ENCODE results near the gene HSF2BP. TPM values are rescaled to one million over a fixed set of nuclear protein-coding genes. Genes with fewer than 3 reads are reported as not detected.
A peak's percentile ranks its signal among the peaks of the same experiment; 100 is the strongest.

HSF2BP gene
- total and polyA plus RNA-seq, 8 donors: 0.11 to 0.32 (median 0.22) TPM

DNA sequence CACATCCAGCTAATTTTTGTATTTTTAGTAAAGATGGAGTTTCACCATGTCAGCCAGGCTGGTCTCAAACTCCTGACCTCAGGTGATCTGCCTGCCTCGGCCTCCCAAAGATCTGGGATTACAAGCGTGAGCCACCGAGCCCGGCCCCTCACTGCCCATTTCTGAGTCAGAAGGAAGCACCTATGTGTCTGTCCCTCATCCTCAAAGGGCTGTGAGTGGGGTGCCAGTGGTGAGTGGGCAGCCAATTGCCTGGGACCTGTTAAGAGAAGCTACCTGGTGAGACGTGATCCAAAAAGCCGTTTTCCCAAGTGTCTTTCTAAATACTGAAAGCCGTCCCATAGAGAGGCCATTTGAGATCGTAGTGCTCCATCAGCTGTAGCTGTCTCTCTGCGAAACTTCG lies 32.5 kb upstream of the HSF2BP start:
- Histone ChIP-seq H3K9me3 (no peaks in the 10 kb centered on the region), H3K27ac (no peak overlapping the region), H3K27me3 (no peaks in the 10 kb centered on the region), H3K36me3 (peaks cover 2 to 31% (median 23%) of the 10 kb centered on the region in 3 donors), H3K4me3 (no peak overlapping the region), H3K4me1 (no peaks in the 10 kb centered on the region)
- ATAC-seq (no peak), DNase-seq (peak in 1 of 6 donors; percentile 17), FAIRE-seq (no peak)
- TF ChIP-seq, protein P1, sequence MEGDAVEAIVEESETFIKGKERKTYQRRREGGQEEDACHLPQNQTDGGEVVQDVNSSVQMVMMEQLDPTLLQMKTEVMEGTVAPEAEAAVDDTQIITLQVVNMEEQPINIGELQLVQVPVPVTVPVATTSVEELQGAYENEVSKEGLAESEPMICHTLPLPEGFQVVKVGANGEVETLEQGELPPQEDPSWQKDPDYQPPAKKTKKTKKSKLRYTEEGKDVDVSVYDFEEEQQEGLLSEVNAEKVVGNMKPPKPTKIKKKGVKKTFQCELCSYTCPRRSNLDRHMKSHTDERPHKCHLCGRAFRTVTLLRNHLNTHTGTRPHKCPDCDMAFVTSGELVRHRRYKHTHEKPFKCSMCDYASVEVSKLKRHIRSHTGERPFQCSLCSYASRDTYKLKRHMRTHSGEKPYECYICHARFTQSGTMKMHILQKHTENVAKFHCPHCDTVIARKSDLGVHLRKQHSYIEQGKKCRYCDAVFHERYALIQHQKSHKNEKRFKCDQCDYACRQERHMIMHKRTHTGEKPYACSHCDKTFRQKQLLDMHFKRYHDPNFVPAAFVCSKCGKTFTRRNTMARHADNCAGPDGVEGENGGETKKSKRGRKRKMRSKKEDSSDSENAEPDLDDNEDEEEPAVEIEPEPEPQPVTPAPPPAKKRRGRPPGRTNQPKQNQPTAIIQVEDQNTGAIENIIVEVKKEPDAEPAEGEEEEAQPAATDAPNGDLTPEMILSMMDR (IDR thresholded peaks at IDR 0.05): no peak
- intact Hi-C loops (cut with DNase I): loop anchor here in 1 of 3 donors (10.0 kb wide), 1 partner anchor 63 kb away; no protein-coding TSS in a partner anchor
- WGBS, 2 donors: 88 to 94% methylated on average over 10 of the region's 10 CpGs

GRCh38 chr21:43691086-43691795 lies 32.0 kb upstream of the HSF2BP start:
- DNase-seq (peak in 1 of 6 donors; percentile 29), ATAC-seq (no peak), FAIRE-seq (no peak)
- Histone ChIP-seq H3K9me3 (no peaks in the 10 kb centered on the region), H3K36me3 (peaks cover 2 to 36% (median 29%) of the 10 kb centered on the region in 3 donors), H3K4me3 (no peak overlapping the region), H3K4me1 (no peaks in the 10 kb centered on the region), H3K27ac (no peak overlapping the region), H3K27me3 (no peaks in the 10 kb centered on the region)
- intact Hi-C loops (cut with DNase I): loop anchor here in 1 of 3 donors (10.0 kb wide), 1 partner anchor 64 kb away; no protein-coding TSS in a partner anchor
- 96 to 97% methylated on average over 25 of the region's 25 CpGs for WGBS, 2 donors
- TF ChIP-seq, protein P1 (IDR thresholded peaks at IDR 0.05): no peak

DNA sequence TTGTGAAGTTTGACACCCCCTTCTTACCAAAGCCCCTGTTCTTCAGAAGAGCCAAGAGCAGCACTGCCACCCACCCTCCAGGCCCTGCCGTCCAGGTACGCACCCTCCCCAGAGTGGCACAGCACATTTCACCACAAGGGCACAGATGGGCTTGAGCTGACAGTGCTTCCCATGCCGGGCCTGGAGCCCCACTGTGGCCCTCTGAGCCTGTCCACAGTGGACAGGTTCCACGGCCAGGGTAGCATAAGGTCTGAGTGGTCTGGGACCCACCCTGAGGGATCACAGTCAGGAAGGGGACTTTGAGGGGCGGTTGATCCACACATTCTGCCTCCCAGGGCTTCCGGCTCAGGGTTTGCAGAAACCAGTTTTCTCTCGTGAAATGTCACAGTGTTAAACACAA lies 31.1 kb upstream of the HSF2BP start:
- DNase-seq (peak in 1 of 6 donors; percentile 25), FAIRE-seq (no peak), ATAC-seq (no peak)
- Histone ChIP-seq H3K9me3 (no peaks in the 10 kb centered on the region), H3K27ac (no peak overlapping the region), H3K4me1 (no peaks in the 10 kb centered on the region), H3K36me3 (peaks cover 2 to 42% (median 34%) of the 10 kb centered on the region in 3 donors), H3K4me3 (no peak overlapping the region), H3K27me3 (no peaks in the 10 kb centered on the region)
- 93% methylated on average over 7 of the region's 7 CpGs for WGBS, 2 donors
- TF ChIP-seq, protein P1 (IDR thresholded peaks at IDR 0.05): no peak
- intact Hi-C loops (cut with DNase I): loop anchor here in 1 of 3 donors (10.0 kb wide), 1 partner anchor 64 kb away; no protein-coding TSS in a partner anchor

- Histone ChIP-seq H3K9me3 (no peaks in the 10 kb centered on the region), H3K27ac (no peak overlapping the region), H3K27me3 (no peaks in the 10 kb centered on the region), H3K4me3 (no peak overlapping the region), H3K36me3 (peaks cover 2 to 48% (median 34%) of the 10 kb centered on the region in 3 donors), H3K4me1 (no peaks in the 10 kb centered on the region)
- intact Hi-C loops (cut with DNase I): loop anchor here in 1 of 3 donors (10.0 kb wide), 1 partner anchor 65 kb away; no protein-coding TSS in a partner anchor
- ATAC-seq (no peak), FAIRE-seq (no peak), DNase-seq (peak in 1 of 6 donors; percentile 61)
- WGBS, 2 donors: 94% methylated on average over 32 of the region's 32 CpGs
- TF ChIP-seq, protein P1 (IDR thresholded peaks at IDR 0.05): no peak
Observed at GRCh38 chr21:43689556-43690337, 30.5 kb upstream of the HSF2BP start.

Data from pancreas (tissue), 10 donors.